Measurements from ENCODE around the gene SIGLEC11. TPM values are rescaled to one million over a fixed set of nuclear protein-coding genes. Genes with fewer than 3 reads are reported as not detected.
"Not testable (repeated sequence)": the region's sequence is repeated elsewhere in the genome, so short reads cannot be mapped to it uniquely, and the experiment has no call there.

The SIGLEC11 gene
- polyA plus RNA-seq, 4 donors, result 4.4 to 25.0 (median 5.5) TPM

GRCh38 chr19:49929121-49929610, 31.8 kb downstream of the SIGLEC11 start, which contains the start of the genes ATF5 and NUP62:
TSS of gene ATF5 (plus strand) at chr19:49929205. CDS start at chr19:49930851, 1,646 bp downstream.
TSS of gene NUP62 (minus strand) at chr19:49929504. CDS start at chr19:49909807, 19,697 bp downstream.
- DNase-seq (ENCODE audit: low read depth in 4 of 4, low spot score in 3 of 4), result peak in 2 of 4 donors; percentile 83 to 85

- no peak for DNase-seq (ENCODE audit: low read depth in 4 of 4, low spot score in 3 of 4)
Measured at GRCh38 chr19:49927526-49928264, 33.3 kb downstream of the SIGLEC11 start.

GRCh38 chr19:49926515-49926914, 34.5 kb downstream of the SIGLEC11 start:
- DNase-seq (ENCODE audit: low read depth in 4 of 4, low spot score in 3 of 4), result no peak

GRCh38 chr19:49925486-49925885, 35.5 kb downstream of the SIGLEC11 start:
- no peak for DNase-seq (ENCODE audit: low read depth in 4 of 4, low spot score in 3 of 4)

GRCh38 chr19:49924881-49925210, 36.1 kb downstream of the SIGLEC11 start:
- DNase-seq (ENCODE audit: low read depth in 4 of 4, low spot score in 3 of 4), result not testable (repeated sequence)

- no peak for DNase-seq (ENCODE audit: low read depth in 4 of 4, low spot score in 3 of 4)
Measured at GRCh38 chr19:49924004-49924880, 36.7 kb downstream of the SIGLEC11 start.

- DNase-seq (ENCODE audit: low read depth in 4 of 4, low spot score in 3 of 4), result no peak
Measured at GRCh38 chr19:49923055-49924003, 37.6 kb downstream of the SIGLEC11 start.

GRCh38 chr19:49921871-49922795, 38.8 kb downstream of the SIGLEC11 start:
- no peak for DNase-seq (ENCODE audit: low read depth in 4 of 4, low spot score in 3 of 4)

GRCh38 chr19:49920624-49921363, 40.2 kb downstream of the SIGLEC11 start:
- DNase-seq (ENCODE audit: low read depth in 4 of 4, low spot score in 3 of 4), result no peak

- no peak for DNase-seq (ENCODE audit: low read depth in 4 of 4, low spot score in 3 of 4)
Measured at GRCh38 chr19:49918089-49918488, 42.9 kb downstream of the SIGLEC11 start.

GRCh38 chr19:49916839-49917733, 43.9 kb downstream of the SIGLEC11 start:
- DNase-seq (ENCODE audit: low read depth in 4 of 4, low spot score in 3 of 4), result no peak

- DNase-seq (ENCODE audit: low read depth in 4 of 4, low spot score in 3 of 4), result no peak
Measured at GRCh38 chr19:49915271-49915670, 45.7 kb downstream of the SIGLEC11 start.

GRCh38 chr19:49913720-49914119, 47.3 kb downstream of the SIGLEC11 start:
- no peak for DNase-seq (ENCODE audit: low read depth in 4 of 4, low spot score in 3 of 4)

- DNase-seq (ENCODE audit: low read depth in 4 of 4, low spot score in 3 of 4), result no peak
Measured at GRCh38 chr19:49912965-49913685, 47.8 kb downstream of the SIGLEC11 start.

- no peak for DNase-seq (ENCODE audit: low read depth in 4 of 4, low spot score in 3 of 4)
Measured at GRCh38 chr19:49911381-49912145, 49.4 kb downstream of the SIGLEC11 start.

GRCh38 chr19:49910179-49910578, 50.8 kb downstream of the SIGLEC11 start:
- no peak for DNase-seq (ENCODE audit: low read depth in 4 of 4, low spot score in 3 of 4)
